Stimulated activated CD4-positive, alpha-beta T cell treated with anti-CD3 and anti-CD28 coated beads, Interleukin-4, amount 100 ng/mL, for 4 hours (primary cell): ENCODE data around the gene CORIN.
"Not testable (repeated sequence)": the region's sequence is repeated elsewhere in the genome, so short reads cannot be mapped to it uniquely, and the experiment has no call there.

ENCODE experiments used
- DNase-seq, 2 experiments: peaks; one replicate each; pipeline ENCODE4 v3.0.0-alpha.2; 2020

CORIN gene

DNA sequence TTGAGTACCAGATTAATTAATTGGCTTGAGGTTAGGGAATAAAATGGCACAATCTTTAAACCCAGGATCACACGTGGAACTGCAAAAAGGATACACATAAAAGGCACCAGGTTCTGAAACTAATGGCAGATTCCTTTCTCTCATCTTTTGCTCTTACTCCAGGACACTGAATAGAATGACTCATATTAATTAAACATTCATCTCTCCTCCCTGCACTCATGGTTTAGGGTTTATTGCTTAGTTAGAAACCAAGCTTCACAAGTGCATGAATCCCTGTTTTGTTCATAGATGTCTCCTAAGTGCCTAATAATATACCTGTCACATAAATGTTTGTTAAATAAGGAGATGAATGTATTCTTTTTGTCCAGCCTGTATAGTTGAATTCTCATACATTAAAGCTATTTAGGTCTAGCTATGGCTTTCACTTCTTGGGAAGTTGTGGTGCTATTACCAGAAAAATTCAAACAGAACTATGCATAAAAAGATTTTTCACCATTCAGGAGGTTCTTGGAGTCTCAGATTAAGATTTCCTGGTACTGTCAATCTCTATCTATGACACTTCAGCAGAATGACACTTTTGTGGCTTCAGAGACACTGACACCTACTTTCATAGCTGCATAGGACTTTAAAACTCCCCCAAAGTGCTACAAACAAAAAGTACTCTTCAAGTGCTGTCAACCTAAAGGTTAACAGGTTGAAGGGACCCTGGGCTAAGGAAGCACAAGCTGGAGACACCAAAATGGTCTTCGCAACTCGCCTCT, 7.4 kb downstream of the CORIN start:
- no peak for DNase-seq

- DNase-seq = no peak
Measured at GRCh38 chr4:47829438-47829837, 8.4 kb downstream of the CORIN start.

DNA sequence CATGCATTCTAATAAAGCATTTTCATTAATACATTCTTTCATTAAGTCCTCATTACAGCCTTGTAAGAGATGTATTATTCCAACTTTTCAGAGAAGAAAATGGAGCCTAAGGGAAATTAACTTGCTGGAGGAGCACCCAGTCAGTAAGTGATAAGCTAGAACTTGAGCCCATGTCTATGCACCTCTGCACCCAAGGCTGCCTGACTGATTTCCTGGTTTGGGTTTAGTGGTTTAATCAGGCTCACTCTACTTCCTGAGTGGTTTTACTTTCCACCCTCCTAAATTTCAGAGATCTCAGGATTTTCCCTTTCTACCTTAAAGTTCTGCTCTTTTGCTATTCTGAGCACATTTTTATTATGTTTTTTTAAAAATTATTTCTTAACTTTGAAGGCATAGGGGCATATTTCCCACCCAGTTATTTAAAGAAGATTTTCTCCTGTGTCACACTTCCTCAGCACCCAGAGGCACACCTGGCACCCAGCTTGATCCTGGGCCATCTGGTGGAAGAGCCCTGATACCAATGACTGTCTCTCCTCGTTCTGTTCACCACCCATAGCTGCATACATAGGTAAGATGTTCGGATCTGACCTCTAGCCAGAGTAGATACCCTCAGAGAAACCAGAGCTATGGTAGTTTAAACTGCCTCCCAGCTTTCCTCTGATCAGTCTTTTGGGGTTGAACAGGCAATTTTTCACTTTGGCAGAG, 10.4 kb downstream of the CORIN start:
- no peak for DNase-seq

DNA sequence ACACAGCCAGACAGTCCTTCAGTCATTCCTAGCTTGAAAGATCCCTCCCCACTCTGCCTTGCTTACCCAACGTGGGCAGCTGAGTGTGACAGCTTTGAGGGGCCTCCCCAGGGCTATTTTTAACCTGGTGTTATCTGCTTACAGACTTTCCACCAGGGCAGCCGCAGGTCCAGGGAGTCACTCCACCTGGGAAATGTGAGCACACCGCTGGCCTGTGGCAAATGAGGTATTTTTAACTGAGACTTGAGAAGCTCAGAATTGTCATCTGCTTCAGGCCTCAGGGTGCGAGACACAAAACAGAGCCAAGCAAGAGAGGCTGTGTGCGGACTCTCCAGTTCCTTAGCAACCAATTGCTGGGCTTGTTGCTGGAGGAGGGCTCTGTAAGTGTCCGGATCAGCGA, 13.0 kb downstream of the CORIN start:
- no peak for DNase-seq

DNA sequence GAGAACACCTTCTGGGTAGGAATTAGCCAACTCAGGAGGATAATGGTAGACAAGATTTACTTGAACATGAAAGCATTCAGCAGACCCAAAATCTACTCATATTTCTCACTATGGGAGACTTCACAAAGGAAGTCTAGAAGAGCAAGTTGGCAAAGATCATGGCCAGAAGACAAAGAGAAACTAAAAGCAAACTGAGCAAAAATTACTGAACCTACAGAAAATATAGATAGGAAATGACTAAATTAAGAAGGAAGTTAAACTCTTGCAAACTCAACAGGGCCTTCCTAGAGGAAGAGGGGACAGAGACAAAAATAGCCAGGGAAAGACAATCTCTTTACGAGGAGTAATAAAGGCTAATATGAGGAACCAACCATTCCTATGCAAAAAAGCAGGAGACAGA, 18.7 kb downstream of the CORIN start:
- DNase-seq = no peak

- no peak for DNase-seq
Measured at GRCh38 chr4:47817275-47817674, 20.6 kb downstream of the CORIN start.

DNA sequence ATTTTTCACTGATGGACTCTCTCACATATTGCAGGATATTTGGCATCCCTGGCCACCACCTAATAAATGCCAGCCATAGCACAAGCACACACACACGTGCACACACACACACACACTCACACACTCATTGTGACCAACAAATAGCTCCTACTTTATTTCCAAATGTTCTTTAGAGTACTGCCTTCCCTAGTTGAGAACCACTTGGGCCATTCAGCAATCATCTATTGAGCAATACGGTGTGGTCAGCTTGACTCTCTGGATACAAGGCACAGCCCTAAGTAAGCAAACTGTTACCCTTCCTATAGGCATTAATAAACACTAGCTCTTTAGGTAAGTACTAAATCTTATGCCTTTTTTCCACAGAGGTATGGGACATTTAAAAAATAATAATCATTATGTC, 21.1 kb downstream of the CORIN start:
- no peak for DNase-seq

DNA sequence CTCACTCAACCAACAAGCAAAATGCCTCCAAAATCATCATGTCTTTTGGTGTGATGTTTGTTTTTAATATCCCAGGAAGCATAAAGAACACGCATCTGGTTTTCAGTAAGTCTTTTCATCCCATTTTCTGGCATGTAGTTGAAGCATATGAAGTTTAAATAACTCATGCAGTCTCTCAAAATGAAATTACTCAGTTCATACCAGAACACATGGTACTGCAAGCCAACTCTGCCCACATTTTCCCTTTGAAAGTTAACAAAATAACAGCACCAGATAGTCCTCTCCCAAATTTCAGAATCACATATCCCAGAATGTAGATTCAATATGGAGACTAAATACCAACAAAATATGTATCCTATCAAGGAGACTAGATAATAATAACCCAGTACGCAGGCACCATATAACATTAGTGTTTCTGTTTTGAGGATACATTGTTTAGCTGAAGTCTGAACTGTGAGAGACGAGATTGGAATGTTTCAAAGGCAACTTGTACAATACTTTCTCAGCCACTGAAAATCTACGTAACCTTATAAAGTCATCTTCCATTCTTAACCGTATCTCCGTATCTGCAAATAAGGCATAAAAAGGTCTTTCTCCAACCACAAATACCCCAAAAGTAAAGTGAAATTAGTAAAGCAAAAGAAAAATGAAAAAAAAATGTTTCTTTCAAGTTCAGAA, 23.1 kb downstream of the CORIN start:
- DNase-seq = no peak

- no peak for DNase-seq
Measured at GRCh38 chr4:47809654-47810203, 28.1 kb downstream of the CORIN start.

DNA sequence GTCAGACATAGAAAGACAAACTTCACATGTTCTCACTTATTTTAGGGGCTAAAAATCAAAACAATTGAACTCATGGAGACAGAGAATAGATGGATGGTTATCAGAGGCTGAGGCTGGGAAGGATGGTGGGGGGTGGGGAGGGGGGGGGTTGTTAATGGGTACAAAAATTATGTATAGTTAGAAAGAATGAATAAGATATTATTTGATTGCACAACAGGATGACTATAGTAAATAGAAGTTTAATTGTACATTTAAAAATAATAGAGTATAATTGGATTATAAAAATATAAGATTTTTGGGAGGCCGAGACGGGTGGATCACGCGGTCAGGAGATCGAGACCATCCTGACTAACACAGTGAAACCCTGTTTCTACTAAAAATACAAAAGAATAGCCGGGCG, 33.3 kb downstream of the CORIN start:
- no peak for DNase-seq

- no peak for DNase-seq
Measured at GRCh38 chr4:47801481-47802002, 36.3 kb downstream of the CORIN start.

DNA sequence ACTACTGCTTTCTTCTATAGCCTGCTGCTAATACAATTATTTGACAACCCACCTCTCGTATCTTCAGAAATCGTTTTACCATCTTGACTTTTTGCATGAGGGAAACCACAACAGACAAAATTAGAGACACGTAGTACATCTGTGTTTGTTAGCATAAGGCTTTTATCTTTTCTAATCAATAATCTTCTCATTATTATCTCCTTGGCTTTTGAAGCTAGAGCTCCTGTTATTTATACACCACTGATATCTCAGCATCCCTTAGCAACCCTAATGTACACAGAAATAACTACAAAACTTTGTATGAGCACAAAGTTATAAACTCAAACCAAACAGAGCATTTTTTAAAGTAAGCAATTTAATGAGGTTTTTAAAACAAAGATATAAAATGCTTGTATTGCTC, 39.7 kb downstream of the CORIN start:
- no peak for DNase-seq

GRCh38 chr4:47791965-47792364, 45.9 kb downstream of the CORIN start:
- no peak for DNase-seq

DNA sequence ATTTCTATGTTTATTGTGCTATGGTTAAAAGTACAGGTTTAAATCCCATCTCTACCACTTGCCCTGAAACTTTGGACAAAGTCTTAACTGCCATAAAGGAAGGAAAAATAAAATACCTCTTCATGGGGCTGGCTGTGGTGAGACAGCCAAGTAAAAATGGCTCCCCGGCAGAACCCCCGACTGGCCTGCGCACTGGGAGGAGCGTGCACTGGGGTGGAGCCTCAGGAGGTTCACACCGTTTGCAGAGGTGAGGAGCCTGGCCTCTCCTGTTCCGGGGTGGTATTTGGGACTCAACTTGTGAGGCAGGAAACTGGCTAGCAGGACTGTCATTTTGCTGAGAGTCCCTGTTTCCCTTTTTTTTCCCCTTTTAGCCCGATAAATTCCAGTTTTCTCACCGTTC, 47.8 kb downstream of the CORIN start:
- no peak for DNase-seq

DNA sequence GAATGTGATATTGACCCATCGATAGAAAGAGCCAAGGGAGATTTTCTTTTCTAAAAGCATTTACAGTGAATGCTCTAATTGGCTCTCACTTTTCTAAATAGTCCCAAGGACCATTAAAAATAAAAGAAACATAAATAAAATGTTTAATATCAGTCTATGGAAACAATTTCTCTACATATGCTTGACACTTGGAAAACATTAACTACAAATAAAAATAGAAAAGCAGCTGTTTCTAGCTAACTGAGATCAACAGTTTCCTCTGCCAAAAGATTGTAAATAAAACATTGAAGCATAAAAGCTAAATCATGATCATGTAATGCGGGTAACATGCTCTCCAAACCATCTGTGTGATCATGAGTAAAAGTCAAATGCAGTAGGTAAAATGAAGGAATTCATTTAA, 49.7 kb downstream of the CORIN start:
- no peak for DNase-seq

- DNase-seq = no peak
Measured at GRCh38 chr4:47786958-47787370, 50.9 kb downstream of the CORIN start.

DNA sequence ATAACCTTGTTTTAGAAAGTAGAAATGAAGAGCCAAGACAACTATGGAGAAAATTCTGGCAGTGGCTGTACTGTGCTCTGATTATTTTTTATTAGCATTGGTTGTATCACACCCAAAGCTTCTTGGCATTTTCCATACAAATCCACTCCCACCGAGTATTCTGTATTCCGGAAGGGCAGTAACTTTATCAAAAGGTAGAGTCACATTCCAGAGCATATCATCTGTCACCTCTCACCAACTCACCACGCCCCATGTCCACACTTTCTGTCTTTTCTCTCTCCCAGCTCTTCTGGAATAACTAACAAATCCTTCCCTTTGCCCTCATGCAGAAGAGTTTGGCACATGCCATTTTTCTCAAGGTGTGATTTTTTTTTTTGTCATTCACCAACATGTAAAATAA, 52.7 kb downstream of the CORIN start:
- DNase-seq = no peak

- DNase-seq = no peak
Measured at GRCh38 chr4:47784222-47784621, 53.6 kb downstream of the CORIN start.

- no peak for DNase-seq
Measured at GRCh38 chr4:47776353-47776752, 61.5 kb downstream of the CORIN start.

- DNase-seq = no peak
Measured at GRCh38 chr4:47774079-47774478, 63.8 kb downstream of the CORIN start.

GRCh38 chr4:47771020-47771419, 66.8 kb downstream of the CORIN start:
- no peak for DNase-seq

GRCh38 chr4:47767956-47768355, 69.9 kb downstream of the CORIN start:
- not testable (repeated sequence) for DNase-seq

- no peak for DNase-seq
Measured at GRCh38 chr4:47763279-47763678, 74.6 kb downstream of the CORIN start.
